ENCODE data around the gene C8A.

DNA sequence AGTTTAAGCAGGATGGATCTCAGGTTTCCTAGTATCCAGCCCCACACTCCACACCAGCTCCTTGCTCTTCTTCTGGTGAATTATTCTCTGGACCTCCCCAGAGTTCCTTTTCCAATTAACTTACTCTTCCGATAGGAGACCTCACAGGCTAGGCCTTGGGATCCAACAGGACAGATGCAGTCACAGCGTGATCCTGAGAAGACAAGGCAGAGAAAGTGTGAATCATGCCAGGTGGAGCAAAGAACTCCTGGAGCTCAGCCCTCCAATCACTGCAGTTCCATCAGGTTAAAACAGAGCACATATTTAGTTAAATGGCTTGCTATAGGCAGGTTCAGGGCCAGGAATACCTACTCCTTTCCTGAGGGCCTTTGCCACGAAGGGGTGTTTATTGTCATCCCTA, 77.1 kb downstream of the C8A start:
- TF ChIP-seq, protein P1, sequence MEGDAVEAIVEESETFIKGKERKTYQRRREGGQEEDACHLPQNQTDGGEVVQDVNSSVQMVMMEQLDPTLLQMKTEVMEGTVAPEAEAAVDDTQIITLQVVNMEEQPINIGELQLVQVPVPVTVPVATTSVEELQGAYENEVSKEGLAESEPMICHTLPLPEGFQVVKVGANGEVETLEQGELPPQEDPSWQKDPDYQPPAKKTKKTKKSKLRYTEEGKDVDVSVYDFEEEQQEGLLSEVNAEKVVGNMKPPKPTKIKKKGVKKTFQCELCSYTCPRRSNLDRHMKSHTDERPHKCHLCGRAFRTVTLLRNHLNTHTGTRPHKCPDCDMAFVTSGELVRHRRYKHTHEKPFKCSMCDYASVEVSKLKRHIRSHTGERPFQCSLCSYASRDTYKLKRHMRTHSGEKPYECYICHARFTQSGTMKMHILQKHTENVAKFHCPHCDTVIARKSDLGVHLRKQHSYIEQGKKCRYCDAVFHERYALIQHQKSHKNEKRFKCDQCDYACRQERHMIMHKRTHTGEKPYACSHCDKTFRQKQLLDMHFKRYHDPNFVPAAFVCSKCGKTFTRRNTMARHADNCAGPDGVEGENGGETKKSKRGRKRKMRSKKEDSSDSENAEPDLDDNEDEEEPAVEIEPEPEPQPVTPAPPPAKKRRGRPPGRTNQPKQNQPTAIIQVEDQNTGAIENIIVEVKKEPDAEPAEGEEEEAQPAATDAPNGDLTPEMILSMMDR (IDR thresholded peaks at IDR 0.05; ENCODE audit: borderline replicate concordance, extremely low read depth, low read length, poor library complexity, severe bottlenecking) = no peak
- no peak for TF ChIP-seq EZH2 (IDR thresholded peaks at IDR 0.05; ENCODE audit: borderline replicate concordance, low read depth, low read length, severe bottlenecking)

Data from DND-41 (cell line).